GM19238 (cell line): Measurements from ENCODE around the gene DNAH17.

Experiments
- DNase-seq: peaks from one replicate; pipeline ENCODE4 v3.0.0; 2011; ENCODE audit warnings: low spot score; ENCODE audit not compliant: insufficient read length

The DNAH17 gene

GRCh38 chr17:78499715-78500540, 77.3 kb downstream of the DNAH17 start:
- no peak for DNase-seq

DNA sequence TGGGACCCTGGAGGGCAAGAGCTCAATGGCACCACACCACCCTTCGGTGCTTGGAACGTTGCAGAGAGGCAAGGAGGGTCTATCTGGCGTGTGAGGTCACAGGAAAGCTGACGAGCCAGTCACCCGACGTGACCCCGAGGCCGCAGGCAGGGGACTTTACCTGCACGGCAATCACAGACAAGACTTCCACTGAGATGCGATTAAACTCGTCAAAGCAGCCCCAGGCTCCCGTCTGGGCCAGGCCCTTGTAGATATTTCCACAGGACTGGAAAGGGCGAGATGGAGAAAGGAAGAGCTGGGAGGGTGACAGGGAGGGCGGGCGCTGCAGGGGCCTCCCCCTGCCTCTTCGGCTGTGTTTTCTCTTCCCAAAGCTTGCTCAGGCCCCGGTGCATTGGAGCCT, 78.3 kb downstream of the DNAH17 start:
- DNase-seq, result no peak

GRCh38 chr17:78497115-78497540, 80.1 kb downstream of the DNAH17 start:
- DNase-seq, result peak; percentile 67

- no peak for DNase-seq
These were observed 80.9 kb downstream of the DNAH17 start for GRCh38 chr17:78496311-78496710.

- DNase-seq, result no peak
These were observed 81.6 kb downstream of the DNAH17 start for GRCh38 chr17:78495634-78496033.

- no peak for DNase-seq
These were observed 82.4 kb downstream of the DNAH17 start for GRCh38 chr17:78494696-78495330.

- no peak for DNase-seq
These were observed 83.1 kb downstream of the DNAH17 start for GRCh38 chr17:78493853-78494695.

DNA sequence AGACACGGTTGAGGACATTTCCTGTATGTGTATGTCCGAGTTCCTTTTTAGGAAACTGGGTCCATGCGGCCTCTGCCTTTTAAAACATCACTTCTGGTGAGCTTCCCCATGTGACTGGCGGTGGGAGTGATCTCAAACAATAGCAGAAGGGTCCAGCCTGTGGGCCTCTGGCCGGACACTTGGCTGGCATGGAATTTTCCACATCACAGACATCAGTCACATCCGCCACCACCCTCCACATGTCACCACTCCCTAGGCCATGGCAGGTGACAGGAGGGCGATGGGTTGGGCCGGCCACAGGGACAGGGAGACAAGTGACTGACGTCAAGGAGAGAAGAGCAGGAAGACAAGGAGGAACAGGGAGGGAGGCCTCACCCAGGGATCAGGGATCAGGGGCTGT, 83.7 kb downstream of the DNAH17 start:
- no peak for DNase-seq

- DNase-seq, result no peak
These were observed 84.9 kb downstream of the DNAH17 start for GRCh38 chr17:78492116-78492799.

- no peak for DNase-seq
These were observed 85.7 kb downstream of the DNAH17 start for GRCh38 chr17:78491236-78492115.

DNA sequence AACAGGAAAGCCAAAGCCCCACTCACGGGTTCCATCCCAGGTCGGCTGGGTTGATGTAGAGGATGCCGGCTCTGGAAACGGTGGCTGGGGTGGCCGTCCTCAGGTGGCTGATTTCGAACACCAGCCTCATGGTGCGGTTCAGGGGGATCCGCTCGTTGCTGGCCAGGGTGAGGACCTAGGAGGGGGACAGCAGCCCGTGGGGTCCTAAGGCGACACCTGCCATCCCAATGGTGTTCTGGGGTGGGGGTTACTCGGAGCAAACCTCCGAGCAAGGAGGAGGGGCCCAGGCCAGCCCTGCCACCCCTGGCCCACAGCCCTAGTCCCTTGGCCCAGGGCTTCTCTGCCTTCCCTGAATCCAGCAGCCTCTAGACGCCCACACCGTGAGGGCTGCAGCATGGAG, 86.5 kb downstream of the DNAH17 start:
- DNase-seq, result no peak

GRCh38 chr17:78490156-78490555, 87.0 kb downstream of the DNAH17 start:
- no peak for DNase-seq

- no peak for DNase-seq
These were observed 88.1 kb downstream of the DNAH17 start for GRCh38 chr17:78488867-78489634.

GRCh38 chr17:78488156-78488555, 89.0 kb downstream of the DNAH17 start:
- DNase-seq, result no peak

DNA sequence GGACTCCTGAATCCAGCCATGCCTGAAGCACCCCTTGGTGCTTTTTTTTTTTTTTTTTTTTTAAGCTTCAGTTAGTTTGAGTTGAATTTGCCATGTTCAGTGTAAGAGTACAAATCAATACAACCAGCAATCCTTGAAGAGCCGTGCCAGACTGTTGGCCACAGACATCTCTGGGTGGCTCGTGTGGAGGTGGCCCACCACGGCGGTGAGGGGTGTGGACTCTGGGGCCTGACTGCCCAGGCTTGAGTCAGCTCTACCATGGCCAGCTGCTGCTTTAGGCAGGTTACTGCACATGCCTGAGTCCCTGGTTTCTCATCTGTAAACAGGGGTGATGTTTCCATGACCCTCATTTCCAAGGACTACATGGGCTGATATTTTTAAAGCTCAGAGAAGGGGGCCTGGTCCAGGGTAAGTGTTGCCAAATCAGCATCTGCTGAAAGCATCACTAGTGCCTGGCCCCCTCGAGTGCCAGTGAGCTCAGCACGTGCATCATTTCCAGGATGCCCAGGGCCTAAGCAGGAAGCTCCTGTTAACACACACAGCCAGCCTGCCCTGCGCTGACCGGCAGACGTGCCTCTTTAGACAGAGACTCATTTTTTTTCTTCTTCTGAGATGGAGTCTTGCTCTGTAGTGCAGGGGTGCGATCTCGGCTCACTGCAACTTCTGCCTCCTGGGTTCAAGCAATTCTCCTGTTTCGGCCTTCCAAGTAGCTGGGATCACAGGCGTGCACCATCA, 90.1 kb downstream of the DNAH17 start:
- DNase-seq, result no peak

GRCh38 chr17:78486228-78486802, 90.9 kb downstream of the DNAH17 start:
- DNase-seq, result no peak

DNA sequence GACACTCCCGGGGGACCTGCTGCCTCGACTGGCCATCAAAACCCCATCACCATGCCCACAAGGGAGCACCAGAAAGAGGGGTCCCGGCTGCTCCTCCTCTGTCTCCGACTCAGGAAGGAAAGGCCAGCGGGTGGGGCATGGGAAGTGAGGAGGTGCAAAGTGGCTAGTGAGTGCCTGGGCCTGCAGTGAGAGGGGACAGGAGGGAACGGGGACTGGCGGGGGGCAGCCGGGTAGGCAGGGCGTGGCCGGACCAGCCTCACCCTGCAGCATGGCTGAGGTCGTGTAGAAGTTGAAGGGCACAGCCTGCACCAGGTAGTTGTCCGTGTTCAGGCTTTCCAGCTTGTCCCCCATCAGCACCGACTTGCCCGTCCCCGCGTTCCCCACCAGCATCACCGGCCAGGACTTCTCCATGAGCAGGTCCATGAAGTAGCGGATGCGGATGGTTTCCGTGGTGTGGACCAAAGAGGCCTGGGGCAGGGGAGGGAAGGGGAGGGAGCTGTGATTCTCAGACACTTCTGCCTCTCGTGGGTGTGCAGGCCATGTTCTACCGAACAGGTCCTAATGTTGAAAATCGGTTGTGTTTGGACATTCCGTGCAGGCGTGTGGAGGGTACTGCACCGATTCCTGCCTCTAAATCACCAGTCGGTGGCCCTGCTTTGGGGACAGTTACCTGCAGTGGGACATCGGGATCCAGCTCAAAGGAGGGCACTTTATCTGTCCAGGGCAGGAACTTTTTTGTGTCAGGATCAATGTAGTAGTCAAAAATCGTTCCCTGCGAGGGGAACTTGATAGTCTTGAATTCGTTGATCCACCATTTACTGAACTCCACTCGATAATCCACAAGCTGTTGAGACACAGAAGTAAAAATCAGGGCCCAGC, 91.7 kb downstream of the DNAH17 start:
- no peak for DNase-seq
